Stimulated activated CD8-positive, alpha-beta memory T cell treated with anti-CD3 and anti-CD28 coated beads, Interleukin-15, amount 100 ng/mL, for 24 hours (primary cell): ENCODE results near the gene ECI1.
A peak's percentile ranks its signal among the peaks of the same experiment; 100 is the strongest.
"Not testable (repeated sequence)": the region's sequence is repeated elsewhere in the genome, so short reads cannot be mapped to it uniquely, and the experiment has no call there.

Experiments
- DNase-seq: peaks from one replicate; pipeline ENCODE4 v3.0.0-alpha.2; 2020; ENCODE audit warnings: low read depth

ECI1 gene

DNA sequence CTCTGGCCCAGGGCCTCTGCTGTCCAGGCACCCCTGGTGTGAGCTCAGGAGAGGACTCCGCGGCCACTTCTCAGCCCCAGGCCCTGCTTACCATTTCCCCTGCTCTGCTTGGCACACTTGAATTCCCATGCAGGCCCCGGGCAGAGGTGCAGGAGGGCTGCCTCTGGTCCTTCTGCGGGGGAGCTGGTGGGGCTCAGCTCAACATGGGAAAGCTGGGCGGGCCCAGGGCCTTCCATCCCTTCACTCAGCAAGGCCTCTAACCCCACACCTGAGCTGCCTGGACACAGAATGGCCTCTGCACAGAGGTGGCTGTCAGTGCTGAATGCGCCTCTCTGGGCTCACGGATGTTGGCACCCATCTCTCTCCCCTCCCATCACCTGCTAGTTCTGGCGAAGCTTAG is 29.1 kb upstream of the ECI1 start:
- no peak for DNase-seq

DNA sequence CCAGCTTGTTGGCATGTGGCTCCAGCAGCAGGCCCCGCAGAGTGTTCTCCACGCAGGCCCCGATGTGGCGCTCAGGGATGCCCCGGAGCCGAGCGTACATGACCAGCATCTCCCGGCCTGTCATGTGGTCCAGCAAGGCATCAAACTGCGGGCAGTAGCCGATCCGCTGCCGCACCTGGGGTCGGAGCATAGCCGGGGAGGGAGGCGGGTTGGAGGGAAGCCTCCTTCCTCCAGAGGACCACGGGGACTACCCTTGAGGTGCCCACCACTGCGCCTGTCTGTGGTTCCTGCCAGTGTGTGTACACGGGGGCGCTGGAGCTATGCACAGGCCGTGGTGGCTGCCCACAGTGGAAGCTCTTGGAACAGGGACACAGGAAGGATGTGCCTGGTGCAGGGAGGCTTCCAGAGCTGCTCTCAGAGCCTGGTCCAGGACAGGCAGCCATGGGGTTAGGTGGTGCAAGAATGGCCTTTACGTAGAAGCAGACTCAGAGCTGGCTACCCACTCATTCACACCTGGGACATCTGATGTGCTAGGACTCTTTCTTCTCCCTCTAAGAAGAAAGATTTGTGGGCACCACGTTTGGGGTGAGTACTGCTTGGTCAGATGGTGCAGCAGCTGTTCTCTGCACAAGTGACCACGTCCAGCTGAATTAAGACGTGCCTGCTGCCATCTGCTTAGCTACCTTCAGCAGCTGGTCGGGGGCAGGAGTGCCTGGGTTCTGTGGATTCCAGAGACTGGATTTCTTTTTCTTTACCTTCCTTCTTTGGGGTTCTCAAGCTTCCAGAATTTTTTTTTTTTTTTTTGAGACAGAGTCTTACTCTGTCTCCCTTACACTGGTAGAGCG is 27.8 kb upstream of the ECI1 start:
- no peak for DNase-seq

DNA sequence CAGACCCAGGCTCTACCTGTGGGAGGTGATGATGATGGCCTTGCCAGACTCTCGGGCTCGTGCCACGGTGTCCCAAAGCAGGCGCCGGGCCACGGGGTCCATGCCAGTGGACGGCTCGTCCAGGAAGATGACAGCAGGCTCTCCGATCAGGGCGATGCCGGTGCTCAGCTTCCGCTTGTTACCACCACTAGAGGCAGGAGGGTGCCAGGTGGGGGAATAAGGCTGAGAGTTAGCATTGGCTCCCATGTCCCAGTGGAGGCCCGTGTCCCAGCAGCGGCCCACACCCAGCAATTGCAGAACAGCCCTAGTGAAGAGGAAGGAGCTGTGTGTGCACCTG is 26.9 kb upstream of the ECI1 start:
- no peak for DNase-seq

DNA sequence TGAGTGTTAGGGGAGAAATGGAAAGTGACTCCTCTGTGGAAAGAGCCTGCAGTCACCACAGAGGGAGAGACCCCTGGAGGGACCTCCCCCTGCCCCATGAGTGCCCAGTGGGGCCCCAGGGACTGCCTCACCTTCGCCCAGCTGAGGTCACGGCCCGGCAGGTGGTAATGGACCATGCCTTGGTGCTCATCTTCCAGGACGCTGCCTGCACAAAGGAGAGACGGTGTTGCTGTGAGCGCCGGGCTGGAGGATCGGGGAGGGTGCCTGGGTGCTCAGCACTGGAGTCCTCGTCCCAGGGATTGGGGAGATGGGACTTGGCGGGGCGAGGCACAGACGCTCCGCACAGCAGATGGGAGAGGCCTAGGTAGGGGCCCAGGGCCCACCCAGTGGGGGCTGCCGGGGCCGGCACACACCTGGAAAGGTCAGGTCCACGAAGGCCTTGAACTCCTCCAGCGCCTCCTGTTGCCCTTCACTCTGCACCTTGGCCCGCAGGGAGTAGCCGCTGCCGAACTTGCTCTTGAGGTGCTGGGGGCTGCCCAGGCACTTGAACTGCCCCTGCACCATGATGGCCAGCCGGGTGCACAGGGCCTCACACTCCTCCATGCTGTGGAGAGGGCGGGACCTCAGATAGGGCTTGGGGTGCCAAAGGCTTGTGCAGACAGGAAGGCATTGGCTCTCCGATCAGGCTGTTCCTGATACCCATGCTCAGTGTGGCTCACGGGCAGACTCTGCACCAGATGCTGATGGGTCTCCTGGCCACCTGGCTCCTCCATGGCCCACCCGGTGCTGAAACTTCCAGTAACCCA is 26.3 kb upstream of the ECI1 start:
- no peak for DNase-seq

DNA sequence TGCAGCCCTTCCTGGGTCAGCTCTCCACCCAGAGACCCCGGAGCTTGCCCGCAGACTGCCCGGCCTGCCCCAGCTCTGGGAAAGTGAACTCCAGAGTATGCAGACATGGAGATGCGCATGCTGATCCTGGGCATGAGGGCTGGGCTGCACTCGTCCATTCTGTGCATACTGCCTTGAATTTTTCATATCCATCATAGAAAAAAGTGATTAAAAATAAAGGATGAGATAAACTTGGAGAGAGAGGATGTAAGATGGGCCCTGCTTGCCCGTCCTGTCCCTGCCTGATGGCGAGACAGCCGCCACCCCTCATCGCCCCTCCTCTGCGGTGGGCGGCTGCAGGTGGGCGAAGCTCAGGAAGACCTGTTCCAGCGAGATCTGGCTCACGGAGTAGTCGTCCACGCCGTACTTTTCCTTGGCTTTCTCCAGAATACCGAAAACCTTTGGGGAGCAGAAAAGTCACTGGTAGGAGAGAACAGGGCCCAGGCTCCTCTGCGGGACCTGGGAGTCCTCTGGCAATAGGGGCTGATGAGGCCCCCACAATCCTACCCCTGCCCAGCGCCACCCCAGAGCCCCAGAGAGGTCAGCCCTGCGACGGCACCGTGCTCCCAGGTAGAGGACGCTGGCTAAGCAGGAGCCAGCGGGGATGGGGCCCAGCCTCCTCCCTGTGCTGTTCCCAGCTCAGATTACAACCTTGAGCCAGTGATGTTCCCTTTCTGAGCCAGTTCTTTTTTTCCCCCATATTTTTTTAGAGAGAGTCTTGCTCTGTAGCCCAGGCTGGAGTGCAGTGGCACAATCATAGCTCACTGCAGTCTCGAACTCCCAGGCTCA is 25.2 kb upstream of the ECI1 start:
- no peak for DNase-seq

DNA sequence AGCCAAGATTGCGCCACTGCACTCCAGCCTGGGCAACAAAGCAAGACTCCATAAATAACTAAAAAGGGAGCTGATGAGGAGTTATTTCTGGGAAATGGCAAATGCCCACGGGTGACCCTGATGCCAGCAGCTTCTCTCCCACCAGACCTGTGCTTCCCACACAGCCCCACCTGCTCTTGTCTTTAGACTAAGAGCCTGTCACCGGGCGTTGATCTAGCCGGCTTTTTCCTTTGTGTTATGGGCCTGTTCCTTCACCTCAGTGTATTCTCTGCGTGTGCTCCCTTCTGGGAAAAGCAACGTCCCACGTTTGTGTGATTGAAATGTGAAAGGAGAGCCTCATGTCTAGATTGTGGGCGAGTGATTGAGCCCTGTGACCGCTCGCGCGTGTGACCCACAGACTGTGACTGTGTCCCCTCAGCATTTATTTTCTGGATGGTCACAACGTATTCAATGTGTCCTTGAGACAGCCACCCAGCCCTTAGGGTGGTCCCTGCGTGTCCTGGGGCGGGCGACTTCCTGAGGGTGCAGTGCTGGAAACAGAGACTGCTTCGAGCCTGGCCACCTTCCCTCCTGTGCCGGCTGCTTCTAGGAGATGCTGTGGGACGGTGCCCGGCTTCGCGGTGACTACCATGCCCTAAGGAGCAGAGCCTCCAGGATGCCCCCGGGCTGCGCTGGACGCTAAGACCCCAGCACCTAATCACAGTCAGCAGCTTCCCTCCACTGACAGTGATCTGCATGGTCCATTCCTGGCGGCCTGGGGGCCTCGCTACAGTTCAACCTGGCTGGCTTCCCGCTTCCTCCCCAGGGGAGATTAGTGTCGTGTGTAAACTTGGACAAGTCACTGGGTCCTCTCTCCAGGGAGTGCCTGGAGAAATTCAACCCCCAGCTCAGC is 24.3 kb upstream of the ECI1 start:
- no peak for DNase-seq

DNA sequence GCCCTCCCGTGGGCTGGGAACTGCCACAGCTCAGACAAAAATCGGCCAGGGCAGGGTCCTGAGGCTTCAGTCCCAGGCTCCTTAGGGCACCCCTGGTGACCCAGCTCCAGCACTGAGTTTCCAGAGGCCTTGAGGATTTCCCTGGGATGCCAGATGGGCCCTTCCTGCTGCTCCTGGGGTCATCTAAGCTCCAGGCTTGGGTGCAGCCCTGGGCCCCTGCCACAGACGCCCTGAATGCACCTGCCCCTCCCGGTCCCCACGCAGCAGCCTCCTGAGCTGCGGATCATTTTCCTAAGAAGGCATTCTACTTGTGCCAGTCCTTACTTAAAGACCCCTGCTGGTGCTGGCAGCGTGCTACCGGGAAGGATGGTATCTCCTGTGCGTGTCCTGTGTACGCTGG is 22.5 kb upstream of the ECI1 start:
- DNase-seq: no peak

DNA sequence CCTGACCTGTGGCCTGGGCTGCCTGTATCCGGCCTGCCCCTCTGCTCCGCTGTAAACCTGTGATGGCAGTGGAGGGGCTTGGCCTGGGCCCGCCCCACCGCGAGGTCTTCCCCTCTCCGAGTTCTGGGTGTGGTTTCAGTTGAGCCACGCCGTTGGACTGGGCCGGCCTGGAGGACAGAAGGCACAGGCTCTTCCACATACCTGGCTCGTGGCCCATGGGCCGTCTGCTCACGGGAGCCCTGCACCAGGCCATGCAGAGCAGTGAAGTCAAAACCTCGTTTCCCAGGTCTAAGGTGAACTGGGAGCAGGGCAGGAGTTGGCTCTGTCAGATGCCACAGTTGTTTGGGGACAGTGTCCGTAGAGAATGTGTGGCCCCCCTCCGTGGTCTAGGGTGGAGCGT is 22.1 kb upstream of the ECI1 start:
- DNase-seq: no peak

DNA sequence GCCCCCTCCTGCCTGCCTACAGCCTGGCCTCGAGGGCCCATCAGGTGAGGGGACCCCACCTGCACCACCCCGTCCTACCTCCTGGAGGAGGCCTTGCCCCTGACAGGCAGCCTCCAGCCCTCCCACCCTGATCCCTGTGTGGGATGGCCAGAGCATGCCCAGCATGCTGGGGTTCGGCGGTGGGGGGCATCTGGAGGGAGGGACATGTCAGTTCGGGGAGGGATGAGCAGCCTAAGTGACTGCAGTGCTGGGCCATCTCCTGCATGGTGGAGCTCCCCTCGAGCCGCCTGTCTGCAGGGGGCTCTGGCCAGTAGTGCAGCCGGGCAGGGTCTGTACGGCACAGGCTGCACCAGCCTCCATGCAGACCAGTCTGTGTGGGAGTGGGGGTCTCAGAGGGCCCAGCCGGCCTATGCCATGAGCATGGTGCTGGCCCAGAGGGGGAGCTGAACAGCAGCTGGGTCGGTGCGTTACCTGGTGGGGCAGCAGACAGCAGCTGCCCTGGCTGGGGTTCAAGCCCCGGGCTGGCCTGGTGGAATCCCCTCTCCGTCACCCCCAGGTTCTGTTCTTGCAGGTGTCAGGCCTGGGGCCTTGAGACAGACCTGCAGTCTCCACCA is 20.6 kb upstream of the ECI1 start:
- no peak for DNase-seq

DNA sequence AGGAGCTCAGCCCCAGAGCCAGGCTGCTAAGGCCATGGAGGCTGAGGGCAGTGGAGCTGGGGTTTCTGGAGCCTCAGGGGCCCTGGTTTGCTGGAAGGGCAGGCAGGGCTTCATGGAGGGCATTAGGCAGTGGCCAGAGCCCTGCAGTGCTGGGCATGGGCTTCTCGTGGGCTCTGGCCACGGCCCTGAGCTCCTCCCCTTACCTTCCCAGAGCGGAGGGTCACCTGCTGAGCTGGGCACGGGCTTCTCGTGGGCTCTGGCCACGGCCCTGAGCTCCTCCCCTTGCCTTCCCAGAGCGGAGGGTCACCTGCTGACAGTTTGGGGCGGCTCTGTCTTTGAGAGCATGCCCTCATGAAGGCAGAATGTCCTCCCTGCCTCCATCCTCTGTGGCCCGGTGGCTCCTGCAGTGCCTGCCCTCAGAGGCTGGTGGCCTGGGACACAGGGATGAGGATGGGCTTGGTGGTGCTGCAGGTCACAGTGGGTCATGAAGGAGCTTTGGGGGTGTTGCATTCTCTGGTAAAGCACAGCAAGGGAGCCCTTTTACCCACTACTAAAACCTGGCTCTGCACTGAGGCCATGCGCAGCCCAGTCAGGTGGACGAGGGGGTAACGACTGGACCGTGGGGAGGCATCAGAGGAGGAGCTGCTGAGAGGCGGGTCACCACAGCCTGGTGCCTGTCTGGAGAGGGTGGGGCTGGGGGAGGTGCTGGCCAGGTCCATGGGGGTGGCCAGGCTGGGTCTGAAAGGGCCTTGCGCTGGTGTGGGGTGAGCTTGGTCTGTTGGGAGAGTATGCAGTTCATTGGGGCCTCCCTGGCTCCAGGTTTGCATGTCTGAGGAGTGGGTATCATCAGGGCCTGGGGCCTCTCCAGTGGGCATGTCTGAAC is 19.4 kb upstream of the ECI1 start:
- DNase-seq: no peak

DNA sequence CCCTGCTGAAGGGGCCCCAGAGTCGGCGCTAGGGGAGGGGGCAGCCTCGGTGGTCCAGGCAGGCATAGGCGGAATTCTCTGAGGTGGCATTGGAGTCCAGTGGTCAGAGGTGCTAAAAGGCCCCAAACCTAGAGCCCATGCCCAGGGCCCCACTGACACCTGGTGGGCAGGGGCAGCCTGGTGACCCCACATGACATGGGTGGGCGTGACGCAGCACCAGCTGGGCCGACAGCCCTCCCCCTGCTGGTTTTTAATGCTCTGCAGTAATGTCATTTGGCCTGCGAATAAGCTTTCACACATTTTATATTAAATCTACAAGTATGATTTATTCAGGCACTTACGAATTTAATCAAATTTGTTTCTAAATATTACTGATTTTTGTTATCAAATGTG is 18.7 kb upstream of the ECI1 start:
- DNase-seq: no peak

DNA sequence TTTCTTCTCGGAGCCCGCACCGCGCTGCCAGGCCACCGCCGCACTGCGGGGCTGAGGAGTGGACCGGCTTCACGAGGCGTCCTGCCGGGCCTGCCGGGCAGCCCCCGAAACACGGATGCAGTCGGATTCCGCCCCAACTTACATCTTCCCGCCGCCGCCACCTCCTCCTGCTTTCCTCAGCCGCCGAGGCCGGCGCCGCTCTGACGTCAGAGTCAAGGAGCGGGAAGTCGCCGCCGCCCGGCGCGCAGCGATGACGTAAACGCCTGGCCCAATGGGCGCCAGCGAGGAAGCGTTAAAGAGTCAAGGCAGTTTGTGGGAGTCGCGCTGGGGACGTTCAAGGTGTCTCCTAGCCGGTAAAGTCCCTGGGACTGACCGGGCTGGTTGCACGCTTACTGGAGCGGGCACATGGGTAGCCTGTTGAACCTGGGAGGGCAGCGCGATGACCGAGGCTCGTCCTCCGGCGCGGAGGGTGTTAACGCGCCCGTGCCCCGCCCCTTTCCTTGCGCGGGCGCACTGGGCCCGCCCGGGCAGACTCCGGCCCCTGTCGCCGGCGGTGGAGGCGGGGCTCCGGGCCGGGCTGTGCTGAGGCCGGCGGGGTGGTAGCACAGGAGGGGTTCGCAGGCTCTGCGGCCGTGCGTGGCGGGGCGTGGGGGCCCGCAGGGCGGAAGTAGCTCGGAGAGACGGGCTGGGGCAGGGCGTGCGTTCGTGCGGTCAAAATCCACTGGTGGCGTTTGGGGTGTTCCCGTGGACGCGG is 16.7 kb upstream of the ECI1 start, which contains the start of gene RNPS1:
Gene RNPS1 (minus strand): TSS at position 214 of the 754 bp plus-strand sequence. CDS start 3,483 bp downstream, outside the sequence.
- DNase-seq: peak; percentile 98

DNA sequence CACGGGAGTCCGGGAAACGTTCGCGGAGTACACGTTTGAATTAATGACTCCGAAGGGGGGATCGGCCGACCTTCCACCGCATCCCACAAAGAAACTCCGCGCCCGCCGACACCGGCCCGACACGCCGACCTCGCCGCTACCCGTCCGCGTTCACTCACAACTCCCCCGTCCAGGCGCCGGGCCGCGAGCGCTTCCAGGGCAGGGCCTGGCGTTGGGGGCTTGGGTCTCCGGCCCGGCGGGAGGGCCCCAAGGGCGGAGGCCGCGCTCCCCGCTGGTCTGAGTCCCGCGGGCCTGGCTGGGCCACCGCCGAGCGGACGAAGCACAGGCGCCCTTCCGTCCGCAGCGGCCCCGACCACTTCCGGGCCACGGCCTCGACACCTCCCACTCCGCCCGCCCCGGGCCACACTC is 16.1 kb upstream of the ECI1 start:
- DNase-seq: not testable (repeated sequence)

DNA sequence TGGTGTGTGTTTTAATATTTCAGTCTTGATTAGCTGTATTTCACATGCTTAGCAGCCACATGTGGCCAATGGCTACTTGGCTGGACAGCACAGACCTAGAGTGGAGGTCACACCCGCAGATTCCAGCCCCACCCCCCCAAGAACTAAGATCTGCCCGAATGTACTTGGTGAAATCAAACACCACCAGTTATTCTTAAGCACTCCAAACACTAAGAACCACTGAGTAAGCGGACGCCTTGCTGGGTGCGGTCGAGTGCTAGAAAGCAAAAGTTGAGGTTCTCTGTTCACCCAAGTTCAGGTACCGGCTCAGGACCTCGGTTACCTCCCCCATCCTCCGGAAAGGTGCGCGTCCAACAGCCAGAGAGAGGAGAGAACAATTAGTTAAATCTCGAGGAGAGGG is 15.5 kb upstream of the ECI1 start:
- not testable (repeated sequence) for DNase-seq

DNA sequence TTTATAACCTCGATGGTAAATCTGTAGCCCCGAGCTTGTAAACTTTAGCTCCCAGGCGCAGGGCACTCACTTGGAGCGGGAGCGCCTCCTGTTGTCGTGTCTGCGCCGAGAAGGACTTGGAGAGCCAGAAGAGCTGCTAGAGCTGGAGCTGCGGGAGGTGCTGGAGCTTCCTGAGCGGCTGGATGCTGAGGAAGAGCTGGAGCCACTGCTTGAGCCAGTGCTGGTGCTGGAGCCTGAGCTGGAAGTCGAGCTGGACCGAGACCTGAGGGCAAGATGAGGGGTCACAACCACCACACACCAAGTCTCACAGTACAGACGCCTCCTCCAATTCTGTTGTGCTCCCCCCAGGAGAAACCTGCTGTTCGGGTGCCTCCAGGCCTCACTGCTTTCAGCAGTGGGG is 11.6 kb upstream of the ECI1 start:
- DNase-seq: not testable (repeated sequence)

DNA sequence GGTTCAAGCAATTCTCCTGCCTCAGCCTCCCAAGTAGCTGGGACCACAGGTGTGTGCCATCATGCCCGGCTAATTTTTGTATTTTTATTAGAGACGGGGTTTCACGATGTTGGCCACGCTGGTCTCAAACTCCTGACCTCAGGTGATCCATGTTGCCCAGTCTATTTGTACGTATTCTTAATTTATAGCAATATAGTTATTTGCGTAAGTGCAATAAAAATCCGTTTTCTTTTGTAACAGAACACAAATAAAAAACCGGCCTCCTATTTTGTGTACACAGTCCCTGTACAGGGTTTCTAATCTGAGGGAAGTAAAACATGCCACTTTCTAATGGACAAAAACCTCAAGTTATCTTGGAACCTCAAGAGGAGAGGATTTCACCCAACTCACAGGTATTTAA is 8.9 kb upstream of the ECI1 start:
- DNase-seq: no peak

DNA sequence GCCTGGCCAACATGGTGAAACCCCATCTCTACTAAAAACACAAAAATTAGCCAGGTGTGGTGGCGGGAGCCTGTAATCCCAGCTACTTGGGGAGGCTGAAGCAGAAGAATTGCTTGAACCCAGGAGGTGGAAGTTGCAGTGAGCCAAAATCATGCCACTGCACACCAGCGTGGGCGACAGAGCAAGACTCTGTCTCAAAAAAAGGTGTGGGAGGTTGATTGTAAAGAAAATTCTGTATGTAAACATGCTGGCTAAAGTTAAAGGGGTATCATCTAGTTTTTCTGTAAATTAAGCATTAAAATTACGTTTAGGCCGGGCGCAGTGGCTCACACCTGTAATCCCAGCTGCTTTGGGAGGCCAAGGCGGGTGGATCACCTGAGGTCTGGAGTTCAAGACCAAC is 7.1 kb upstream of the ECI1 start:
- DNase-seq: not testable (repeated sequence)

DNA sequence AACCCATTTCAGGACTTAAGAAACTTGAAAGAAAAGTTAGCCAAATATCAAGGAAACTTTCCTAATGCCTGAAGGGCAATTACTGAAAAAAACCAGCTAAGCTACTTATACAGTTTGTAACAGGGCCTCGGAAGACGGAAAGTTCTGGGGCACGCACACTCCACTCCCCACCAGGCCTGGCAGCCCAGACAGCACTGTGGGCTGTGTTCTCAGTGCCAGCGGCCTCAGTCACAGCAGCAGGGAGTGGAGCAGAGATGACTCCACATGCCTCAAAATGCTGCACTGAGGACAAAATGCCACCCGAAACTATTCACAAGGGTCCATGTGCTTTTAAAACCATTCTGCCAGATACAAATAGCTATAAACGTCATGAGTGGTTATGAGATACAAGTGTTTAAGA is 6.3 kb upstream of the ECI1 start:
- no peak for DNase-seq

DNA sequence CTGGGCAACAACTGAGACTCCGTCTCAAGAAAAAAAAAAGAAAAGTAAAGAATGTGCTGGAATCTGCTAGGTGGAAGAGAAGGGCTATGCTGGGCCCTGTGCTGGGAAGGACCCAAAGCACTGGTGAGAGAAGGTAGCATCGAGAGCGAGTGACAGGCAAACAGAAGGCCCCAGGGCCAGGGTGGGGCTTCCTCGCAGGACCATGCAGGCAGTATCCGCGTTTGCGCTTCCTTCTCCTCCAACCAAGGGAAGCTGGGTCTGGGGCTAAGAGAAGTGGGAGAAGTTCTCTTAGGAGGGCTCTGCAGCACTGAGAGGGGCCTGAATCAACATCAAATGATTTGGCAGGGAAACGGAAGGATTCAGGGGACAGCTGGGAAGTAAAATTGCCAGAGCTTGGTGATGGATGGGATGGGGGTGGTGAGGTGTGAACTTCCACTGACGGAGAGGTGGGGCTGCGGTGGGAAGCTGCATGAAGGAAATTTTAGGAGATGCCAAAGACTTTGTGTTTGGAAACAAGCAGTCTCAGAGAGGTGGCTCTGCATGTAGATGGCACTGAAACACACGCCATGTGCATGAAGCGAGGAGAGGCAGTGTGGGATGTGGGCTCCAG is 5.2 kb upstream of the ECI1 start:
- no peak for DNase-seq
